OCI-LY1 (cell line): ENCODE data around the gene MYEOV.

ENCODE experiments used
- EZH2 ChIP-seq: fragments of 200-600 bp; sonication (generic), shearing (Covaris generic); IDR thresholded peaks from 2 replicates; pipeline ENCODE4 v1.8.0; 2017; ENCODE audit warnings: borderline replicate concordance, mixed run types, mild to moderate bottlenecking, antibody characterized with exemption, low read length, moderate library complexity, mixed read lengths
- TF ChIP-seq, protein P1 (sequence below): fragments of 200-600 bp; sonication (generic), shearing (Covaris generic); IDR thresholded peaks from 2 replicates; pipeline ENCODE4 v1.5.1; 2017; ENCODE audit warnings: mild to moderate bottlenecking, antibody characterized with exemption, low read length, moderate library complexity, mixed read lengths

GRCh38 chr11:69285766-69286165 is 8.2 kb upstream of the MYEOV start:
- TF ChIP-seq, protein P1, sequence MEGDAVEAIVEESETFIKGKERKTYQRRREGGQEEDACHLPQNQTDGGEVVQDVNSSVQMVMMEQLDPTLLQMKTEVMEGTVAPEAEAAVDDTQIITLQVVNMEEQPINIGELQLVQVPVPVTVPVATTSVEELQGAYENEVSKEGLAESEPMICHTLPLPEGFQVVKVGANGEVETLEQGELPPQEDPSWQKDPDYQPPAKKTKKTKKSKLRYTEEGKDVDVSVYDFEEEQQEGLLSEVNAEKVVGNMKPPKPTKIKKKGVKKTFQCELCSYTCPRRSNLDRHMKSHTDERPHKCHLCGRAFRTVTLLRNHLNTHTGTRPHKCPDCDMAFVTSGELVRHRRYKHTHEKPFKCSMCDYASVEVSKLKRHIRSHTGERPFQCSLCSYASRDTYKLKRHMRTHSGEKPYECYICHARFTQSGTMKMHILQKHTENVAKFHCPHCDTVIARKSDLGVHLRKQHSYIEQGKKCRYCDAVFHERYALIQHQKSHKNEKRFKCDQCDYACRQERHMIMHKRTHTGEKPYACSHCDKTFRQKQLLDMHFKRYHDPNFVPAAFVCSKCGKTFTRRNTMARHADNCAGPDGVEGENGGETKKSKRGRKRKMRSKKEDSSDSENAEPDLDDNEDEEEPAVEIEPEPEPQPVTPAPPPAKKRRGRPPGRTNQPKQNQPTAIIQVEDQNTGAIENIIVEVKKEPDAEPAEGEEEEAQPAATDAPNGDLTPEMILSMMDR: no peak
- TF ChIP-seq EZH2: no peak
